NCI-H2196 treated with DMSO at 0.1 percent for 48 hours (cell line): ENCODE results near the gene NELL2.
"Not testable (repeated sequence)": the region's sequence is repeated elsewhere in the genome, so short reads cannot be mapped to it uniquely, and the experiment has no call there.

Experiments
- DNase-seq: peaks from one replicate; lab custom pipeline; 2025; ENCODE audit not compliant: unreplicated experiment; lab: John Stamatoyannopoulos, UW

NELL2 gene

GRCh38 chr12:44697511-44697910, 178.6 kb downstream of the NELL2 start:
- DNase-seq: no peak

GRCh38 chr12:44696542-44696941, 179.6 kb downstream of the NELL2 start:
- no peak for DNase-seq

GRCh38 chr12:44694017-44694416, 182.1 kb downstream of the NELL2 start:
- DNase-seq: no peak

GRCh38 chr12:44689587-44689986, 186.5 kb downstream of the NELL2 start:
- no peak for DNase-seq

- not testable (repeated sequence) for DNase-seq
These were observed 189.2 kb downstream of the NELL2 start for GRCh38 chr12:44686821-44687432.

GRCh38 chr12:44677724-44678123, 198.4 kb downstream of the NELL2 start:
- no peak for DNase-seq

GRCh38 chr12:44674875-44675274, 201.2 kb downstream of the NELL2 start:
- DNase-seq: no peak

- DNase-seq: no peak
These were observed 202.3 kb downstream of the NELL2 start for GRCh38 chr12:44673811-44674210.

- no peak for DNase-seq
These were observed 204.1 kb downstream of the NELL2 start for GRCh38 chr12:44672042-44672441.

GRCh38 chr12:44668443-44668842, 207.7 kb downstream of the NELL2 start:
- no peak for DNase-seq

- no peak for DNase-seq
These were observed 208.7 kb downstream of the NELL2 start for GRCh38 chr12:44667461-44667860.

- DNase-seq: no peak
These were observed 212.8 kb downstream of the NELL2 start for GRCh38 chr12:44663291-44663690.

- no peak for DNase-seq
These were observed 220.3 kb downstream of the NELL2 start for GRCh38 chr12:44655846-44656245.

GRCh38 chr12:44654646-44655639, 221.2 kb downstream of the NELL2 start:
- no peak for DNase-seq

GRCh38 chr12:44653861-44654527, 222.1 kb downstream of the NELL2 start:
- DNase-seq: no peak

GRCh38 chr12:44649693-44650092, 226.4 kb downstream of the NELL2 start:
- DNase-seq: no peak

GRCh38 chr12:44647917-44648690, 228.0 kb downstream of the NELL2 start:
- no peak for DNase-seq

- no peak for DNase-seq
These were observed 235.5 kb downstream of the NELL2 start for GRCh38 chr12:44640427-44641190.

- DNase-seq: no peak
These were observed 238.2 kb downstream of the NELL2 start for GRCh38 chr12:44637875-44638274.

- DNase-seq: no peak
These were observed 247.9 kb downstream of the NELL2 start for GRCh38 chr12:44628180-44628579.
